Neural cell (in vitro differentiated cells): ENCODE results near the gene NXPH3. TPM values are rescaled to one million over a fixed set of nuclear protein-coding genes. Genes with fewer than 3 reads are reported as not detected.

Experiments used
- H2AFZ ChIP-seq: fragments of 200-600, 300-800 bp; sonication (generic), shearing (Covaris generic); 2 replicates; pipeline ENCODE4 v1.6.0; 2014; ENCODE audit warnings: low read depth, mild to moderate bottlenecking, antibody characterized with exemption, low read length, moderate library complexity
- H3F3A ChIP-seq: fragments of 200-600 bp; shearing (Covaris generic); 2 replicates; pipeline ENCODE4 v1.6.1; 2016; ENCODE audit warnings: mild to moderate bottlenecking, moderate library complexity, mixed read lengths, antibody characterized with exemption, low read length; ENCODE audit not compliant: insufficient read depth, poor library complexity, severe bottlenecking
- H3K27ac ChIP-seq: fragments of 200-600, 300-800 bp; sonication (generic), shearing (Covaris generic); 2 replicates; pipeline ENCODE4 v1.5.1; 2014; ENCODE audit warnings: mild to moderate bottlenecking, low read length, moderate library complexity
- H3K27me3 ChIP-seq: fragments of 300-800, 200-600 bp; sonication (generic), shearing (Covaris generic); 2 replicates; pipeline ENCODE4 v1.6.0; 2014; ENCODE audit warnings: mild to moderate bottlenecking, low read depth, low read length, moderate library complexity; ENCODE audit not compliant: insufficient read depth
- H3K36me3 ChIP-seq: fragments of 300-800, 200-600 bp; sonication (generic), shearing (Covaris generic); 2 replicates; pipeline ENCODE4 v1.5.1; 2014; ENCODE audit warnings: mild to moderate bottlenecking, antibody characterized with exemption, low read length, moderate library complexity; ENCODE audit not compliant: insufficient read depth
- H3K4me2 ChIP-seq: fragments of 300-800, 200-600 bp; sonication (generic), shearing (Covaris generic); 2 replicates; pipeline ENCODE4 v1.6.0; 2014; ENCODE audit warnings: mild to moderate bottlenecking, low read length
- H3K4me3 ChIP-seq: fragments of 300-800, 200-600 bp; sonication (generic), shearing (Covaris generic); 2 replicates; pipeline ENCODE4 v1.5.1; 2014; ENCODE audit warnings: mild to moderate bottlenecking, low read length, moderate library complexity
- H3K79me2 ChIP-seq: fragments of 200-600 bp; shearing (Covaris generic); replicated peaks from 2 replicates; pipeline ENCODE4 v1.6.0; 2014; ENCODE audit warnings: mild to moderate bottlenecking, low read length, moderate library complexity; ENCODE audit not compliant: insufficient read depth
- H3K9ac ChIP-seq: fragments of 300-800, 200-600 bp; sonication (generic), shearing (Covaris generic); 2 replicates; pipeline ENCODE4 v1.6.1; 2016; ENCODE audit warnings: mild to moderate bottlenecking, low read length, mixed read lengths
- H3K9me2 ChIP-seq: fragments of 200-600 bp; shearing (Covaris generic); 2 replicates; pipeline ENCODE4 v1.6.1; 2016; ENCODE audit warnings: mild to moderate bottlenecking, low read length, mixed read lengths; ENCODE audit not compliant: insufficient read depth
- H3K9me3 ChIP-seq: fragments of 200-600, 300-800 bp; sonication (generic), shearing (Covaris generic); 2 replicates; pipeline ENCODE4 v1.6.1; 2016; ENCODE audit warnings: mild to moderate bottlenecking, mixed run types, low read length, moderate library complexity, mixed read lengths
- H4K20me1 ChIP-seq: fragments of 200-600 bp; shearing (Covaris generic); 2 replicates; pipeline ENCODE4 v1.6.1; 2016; ENCODE audit warnings: mild to moderate bottlenecking, mixed run types; ENCODE audit not compliant: insufficient read depth
- EP300 ChIP-seq: fragments of 450-650 bp; conservative IDR thresholded peaks from 2 replicates; pipeline ENCODE4 v1.6.1; 2014; ENCODE audit warnings: antibody characterized with exemption, mild to moderate bottlenecking, moderate library complexity; ENCODE audit not compliant: poor library complexity, severe bottlenecking
- EZH2 ChIP-seq: fragments of 200-600, 300-800 bp; shearing (Covaris generic), sonication (generic); IDR thresholded peaks from 2 replicates; pipeline ENCODE4 v1.6.1; 2014; ENCODE audit warnings: antibody characterized with exemption, low read length, borderline replicate concordance, mild to moderate bottlenecking; ENCODE audit not compliant: insufficient read depth, poor library complexity, severe bottlenecking
- MXI1 ChIP-seq: fragments of 450-650 bp; conservative IDR thresholded peaks from 2 replicates; pipeline ENCODE4 v1.6.1; 2014; ENCODE audit warnings: antibody characterized with exemption, mild to moderate bottlenecking; ENCODE audit not compliant: poor library complexity, severe bottlenecking
- POLR2AphosphoS5 ChIP-seq: IDR thresholded peaks from 2 replicates; pipeline ENCODE4 v1.6.1; 2012
- RAD21 ChIP-seq: fragments of 450-650 bp; conservative IDR thresholded peaks from 2 replicates; pipeline ENCODE4 v1.6.1; 2014; ENCODE audit warnings: antibody characterized with exemption, mild to moderate bottlenecking, moderate library complexity
- SMC3 ChIP-seq: fragments of 450-650 bp; conservative IDR thresholded peaks from 2 replicates; pipeline ENCODE4 v1.6.1; 2014; ENCODE audit warnings: antibody characterized with exemption, mild to moderate bottlenecking, moderate library complexity; ENCODE audit not compliant: poor library complexity
- TAF1 ChIP-seq: IDR thresholded peaks from 2 replicates; pipeline ENCODE4 v1.6.1; 2012; ENCODE audit warnings: low read depth
- polyA plus RNA-seq: library from polyadenylated mRNA; depleted of rRNA; stranded (reverse); fragments of >200 nt; gene quantifications from 2 replicates; pipeline ENCODE4 v1.2.3, GENCODE V29; 2014
- TF ChIP-seq, protein P1 (sequence below): fragments of 450-650 bp; IDR thresholded peaks from 2 replicates; pipeline ENCODE4 v1.5.1; 2014; ENCODE audit warnings: antibody characterized with exemption, mild to moderate bottlenecking, moderate library complexity; ENCODE audit not compliant: poor library complexity, severe bottlenecking
- TF ChIP-seq, protein P2 (sequence below): IDR thresholded peaks from 2 replicates; pipeline ENCODE4 v1.6.1; 2012; ENCODE audit warnings: borderline replicate concordance

Gene NXPH3
- polyA plus RNA-seq, 1 donor from 2014 or later = 2.4 TPM

DNA sequence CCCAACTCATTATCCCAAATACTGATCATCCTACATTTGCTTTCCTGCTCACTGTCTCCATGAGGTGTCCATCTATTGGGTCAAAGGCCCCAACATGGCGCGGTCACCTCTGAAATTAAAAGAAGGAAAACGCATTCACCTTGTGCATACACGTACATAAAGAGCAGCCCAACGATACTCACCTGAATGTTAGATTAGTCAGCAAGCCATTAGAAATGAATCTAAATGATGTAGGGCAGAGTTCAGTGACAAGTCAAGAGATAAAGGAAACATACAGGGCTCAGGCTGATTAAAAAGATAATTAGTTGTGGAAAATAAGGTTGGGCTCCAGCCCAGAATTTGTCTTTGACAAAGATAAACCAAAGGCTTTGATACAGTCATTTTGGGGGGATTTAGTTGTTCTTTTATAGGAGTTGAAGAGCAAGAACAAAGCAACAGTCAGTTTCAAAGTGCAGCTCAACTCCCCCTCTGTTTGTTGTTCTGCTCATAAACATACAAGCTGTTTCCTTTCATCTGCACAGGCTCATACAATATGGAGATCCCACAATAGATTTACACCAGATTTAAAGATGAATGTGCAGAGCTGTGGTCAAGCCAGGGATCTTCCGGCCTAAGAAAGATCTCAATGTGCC lies 21.1 kb downstream of the NXPH3 start:
- no peaks in the 10 kb centered on the region for H3K79me2 ChIP-seq

GRCh38 chr17:49597436-49597835 lies 21.8 kb downstream of the NXPH3 start:
- Histone ChIP-seq H3K9me2 (no peaks in the 10 kb centered on the region), H3K4me3 (no peak overlapping the region), H3K36me3 (peaks cover 6% of the 10 kb centered on the region), H3K27ac (no peak overlapping the region), H2AFZ (no peak overlapping the region), H4K20me1 (no peaks in the 10 kb centered on the region), H3K9ac (no peak overlapping the region), H3K79me2 (no peaks in the 10 kb centered on the region), H3K4me2 (no peak overlapping the region), H3F3A (no peaks in the 10 kb centered on the region), H3K27me3 (no peaks in the 10 kb centered on the region), H3K9me3 (no peaks in the 10 kb centered on the region)
- TF ChIP-seq, protein P1, sequence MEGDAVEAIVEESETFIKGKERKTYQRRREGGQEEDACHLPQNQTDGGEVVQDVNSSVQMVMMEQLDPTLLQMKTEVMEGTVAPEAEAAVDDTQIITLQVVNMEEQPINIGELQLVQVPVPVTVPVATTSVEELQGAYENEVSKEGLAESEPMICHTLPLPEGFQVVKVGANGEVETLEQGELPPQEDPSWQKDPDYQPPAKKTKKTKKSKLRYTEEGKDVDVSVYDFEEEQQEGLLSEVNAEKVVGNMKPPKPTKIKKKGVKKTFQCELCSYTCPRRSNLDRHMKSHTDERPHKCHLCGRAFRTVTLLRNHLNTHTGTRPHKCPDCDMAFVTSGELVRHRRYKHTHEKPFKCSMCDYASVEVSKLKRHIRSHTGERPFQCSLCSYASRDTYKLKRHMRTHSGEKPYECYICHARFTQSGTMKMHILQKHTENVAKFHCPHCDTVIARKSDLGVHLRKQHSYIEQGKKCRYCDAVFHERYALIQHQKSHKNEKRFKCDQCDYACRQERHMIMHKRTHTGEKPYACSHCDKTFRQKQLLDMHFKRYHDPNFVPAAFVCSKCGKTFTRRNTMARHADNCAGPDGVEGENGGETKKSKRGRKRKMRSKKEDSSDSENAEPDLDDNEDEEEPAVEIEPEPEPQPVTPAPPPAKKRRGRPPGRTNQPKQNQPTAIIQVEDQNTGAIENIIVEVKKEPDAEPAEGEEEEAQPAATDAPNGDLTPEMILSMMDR = no peak
- no peak for TF ChIP-seq SMC3
- no peak for TF ChIP-seq EP300
- no peak for TF ChIP-seq POLR2AphosphoS5
- no peak for TF ChIP-seq EZH2
- TF ChIP-seq, protein P2, sequence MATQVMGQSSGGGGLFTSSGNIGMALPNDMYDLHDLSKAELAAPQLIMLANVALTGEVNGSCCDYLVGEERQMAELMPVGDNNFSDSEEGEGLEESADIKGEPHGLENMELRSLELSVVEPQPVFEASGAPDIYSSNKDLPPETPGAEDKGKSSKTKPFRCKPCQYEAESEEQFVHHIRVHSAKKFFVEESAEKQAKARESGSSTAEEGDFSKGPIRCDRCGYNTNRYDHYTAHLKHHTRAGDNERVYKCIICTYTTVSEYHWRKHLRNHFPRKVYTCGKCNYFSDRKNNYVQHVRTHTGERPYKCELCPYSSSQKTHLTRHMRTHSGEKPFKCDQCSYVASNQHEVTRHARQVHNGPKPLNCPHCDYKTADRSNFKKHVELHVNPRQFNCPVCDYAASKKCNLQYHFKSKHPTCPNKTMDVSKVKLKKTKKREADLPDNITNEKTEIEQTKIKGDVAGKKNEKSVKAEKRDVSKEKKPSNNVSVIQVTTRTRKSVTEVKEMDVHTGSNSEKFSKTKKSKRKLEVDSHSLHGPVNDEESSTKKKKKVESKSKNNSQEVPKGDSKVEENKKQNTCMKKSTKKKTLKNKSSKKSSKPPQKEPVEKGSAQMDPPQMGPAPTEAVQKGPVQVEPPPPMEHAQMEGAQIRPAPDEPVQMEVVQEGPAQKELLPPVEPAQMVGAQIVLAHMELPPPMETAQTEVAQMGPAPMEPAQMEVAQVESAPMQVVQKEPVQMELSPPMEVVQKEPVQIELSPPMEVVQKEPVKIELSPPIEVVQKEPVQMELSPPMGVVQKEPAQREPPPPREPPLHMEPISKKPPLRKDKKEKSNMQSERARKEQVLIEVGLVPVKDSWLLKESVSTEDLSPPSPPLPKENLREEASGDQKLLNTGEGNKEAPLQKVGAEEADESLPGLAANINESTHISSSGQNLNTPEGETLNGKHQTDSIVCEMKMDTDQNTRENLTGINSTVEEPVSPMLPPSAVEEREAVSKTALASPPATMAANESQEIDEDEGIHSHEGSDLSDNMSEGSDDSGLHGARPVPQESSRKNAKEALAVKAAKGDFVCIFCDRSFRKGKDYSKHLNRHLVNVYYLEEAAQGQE = no peak
- no peak for TF ChIP-seq MXI1
- no peak for TF ChIP-seq TAF1

More for the DNA sequence above, 21.1 kb downstream of the NXPH3 start:
- Histone ChIP-seq H3K4me3 (no peak overlapping the region), H3K27me3 (no peaks in the 10 kb centered on the region), H3K36me3 (peaks cover 4% of the 10 kb centered on the region), H3F3A (no peaks in the 10 kb centered on the region), H3K9me3 (no peaks in the 10 kb centered on the region), H3K4me2 (no peak overlapping the region), H3K9ac (no peak overlapping the region), H3K9me2 (no peaks in the 10 kb centered on the region), H3K27ac (no peak overlapping the region), H4K20me1 (no peaks in the 10 kb centered on the region), H2AFZ (no peak overlapping the region)
- TF ChIP-seq TAF1 (no peak), EZH2 (no peak), POLR2AphosphoS5 (no peak), RAD21 (no peak), SMC3 (no peak), MXI1 (no peak), EP300 (no peak)
- TF ChIP-seq, protein P1 = no peak
- TF ChIP-seq, protein P2 = no peak
